ENCODE data around the gene KCNJ5. TPM values are rescaled to one million over a fixed set of nuclear protein-coding genes. Genes with fewer than 3 reads are reported as not detected.

KCNJ5 gene
- total and polyA plus RNA-seq, 2 experiments from 2014 or later = under 0.01 TPM; not detected in 1

DNA sequence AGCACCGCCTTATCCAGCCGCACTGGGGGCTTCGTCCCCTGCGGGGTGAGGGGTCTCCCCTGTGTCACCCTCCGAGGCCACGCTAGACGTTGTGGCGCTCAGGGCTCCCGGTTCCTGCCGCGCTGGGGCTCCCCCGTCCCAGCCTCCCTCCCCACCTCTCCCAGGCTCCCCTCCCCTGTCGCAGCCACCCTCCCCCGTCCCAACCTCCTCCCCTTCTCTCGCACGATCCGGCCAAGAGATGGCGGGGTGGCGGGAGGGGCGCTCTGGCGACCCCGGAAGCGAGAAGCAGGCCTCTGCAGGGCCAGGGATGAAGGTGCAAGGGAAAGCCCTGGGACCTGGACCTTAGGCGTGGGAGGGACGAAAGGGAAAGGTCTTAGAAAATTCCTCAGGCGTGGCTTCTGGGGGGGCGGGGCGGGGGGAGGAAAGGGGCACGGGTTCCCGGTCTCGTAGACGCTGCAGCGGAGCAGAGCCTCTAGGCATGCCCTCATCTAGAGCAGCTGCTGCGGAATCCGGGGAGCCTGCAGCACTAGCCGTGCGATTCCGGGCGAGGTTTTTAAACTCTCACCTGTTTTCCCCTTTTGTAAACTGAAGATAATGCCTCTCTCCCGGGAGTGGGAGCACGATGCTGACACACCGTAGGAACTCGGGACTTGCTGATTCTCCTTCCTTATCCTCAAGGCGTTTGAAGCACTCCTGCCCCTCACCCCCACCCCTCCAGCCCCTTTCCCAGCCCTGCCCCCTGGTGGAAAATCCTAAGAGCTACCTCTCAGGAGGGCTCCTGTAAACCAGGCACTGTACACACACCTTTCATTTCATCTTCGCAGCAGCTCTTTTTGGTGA is 14.4 kb downstream of the KCNJ5 start:
- no peak overlapping the region for H3K27ac ChIP-seq
- no peaks in the 10 kb centered on the region for H4K20me1 ChIP-seq (ENCODE audit: insufficient read depth)

GRCh38 chr11:128906185-128907050 is 15.3 kb downstream of the KCNJ5 start:
- H3K4me3 ChIP-seq = peak overlapping the region; percentile 66
- no peaks in the 10 kb centered on the region for H4K20me1 ChIP-seq (ENCODE audit: insufficient read depth)
- peaks cover 38% of the 10 kb centered on the region for H3F3A ChIP-seq (ENCODE audit: insufficient read depth)

More for the DNA sequence above, 14.4 kb downstream of the KCNJ5 start:
- WGBS, 2 experiments (ENCODE audit: low coverage in 1 of 2, low lambda C conversion rate in 2 of 2, missing lambda C conversion rate in 2 of 2) = 6 to 9% methylated on average over 18 to 45 of the region's 45 CpGs
- peak overlapping the region; percentile 52 for H3K9ac ChIP-seq
- peak overlapping the region; percentile 66 for H3K4me3 ChIP-seq
- H3K9me2 ChIP-seq (ENCODE audit: insufficient read depth) = no peaks in the 10 kb centered on the region
- peak overlapping the region; percentile 68 for H2AFZ ChIP-seq
- H3F3A ChIP-seq (ENCODE audit: insufficient read depth) = peaks cover 38% of the 10 kb centered on the region
- no peak for TF ChIP-seq EZH2phosphoT487 (IDR thresholded peaks at IDR 0.05; ENCODE audit: insufficient read depth, low read depth)
- no peak for TF ChIP-seq EZH2 (IDR thresholded peaks at IDR 0.05; ENCODE audit: insufficient read depth, poor library complexity, severe bottlenecking)
- in situ Hi-C loops (cut with MboI) = no loop called here
- H3K79me2 ChIP-seq (ENCODE audit: insufficient read depth) = no peaks in the 10 kb centered on the region
- H3K36me3 ChIP-seq (ENCODE audit: low read depth) = no peaks in the 10 kb centered on the region
- no peaks in the 10 kb centered on the region for H3K27me3 ChIP-seq (replicated peaks; ENCODE audit: insufficient read depth)
- H3K4me1 ChIP-seq (ENCODE audit: insufficient read depth) = peaks cover 41% of the 10 kb centered on the region
- H3K9me3 ChIP-seq (ENCODE audit: low read depth) = no peaks in the 10 kb centered on the region
- H3K4me2 ChIP-seq (ENCODE audit: unreplicated experiment) = peak overlapping the region; percentile 72
- peak; percentile 63 for DNase-seq

GRCh38 chr11:128907585-128907984 is 16.4 kb downstream of the KCNJ5 start:
- Histone ChIP-seq H3K9me3 (ENCODE audit: low read depth) (no peaks in the 10 kb centered on the region), H3K36me3 (ENCODE audit: low read depth) (no peaks in the 10 kb centered on the region), H3K9me2 (ENCODE audit: insufficient read depth) (no peaks in the 10 kb centered on the region), H3F3A (ENCODE audit: insufficient read depth) (peaks cover 38% of the 10 kb centered on the region), H3K27ac (no peak overlapping the region), H2AFZ (no peak overlapping the region), H4K20me1 (ENCODE audit: insufficient read depth) (no peaks in the 10 kb centered on the region), H3K4me3 (no peak overlapping the region), H3K79me2 (ENCODE audit: insufficient read depth) (no peaks in the 10 kb centered on the region), H3K4me2 (ENCODE audit: unreplicated experiment) (peak overlapping the region; percentile 81), H3K27me3 (replicated peaks; ENCODE audit: insufficient read depth) (no peaks in the 10 kb centered on the region), H3K9ac (no peak overlapping the region), H3K4me1 (ENCODE audit: insufficient read depth) (peaks cover 41% of the 10 kb centered on the region)
- no peak for TF ChIP-seq EZH2 (IDR thresholded peaks at IDR 0.05; ENCODE audit: insufficient read depth, poor library complexity, severe bottlenecking)
- no peak for TF ChIP-seq EZH2phosphoT487 (IDR thresholded peaks at IDR 0.05; ENCODE audit: insufficient read depth, low read depth)
- 97 to 99% methylated on average over 4 of the region's 4 CpGs for WGBS, 2 experiments (ENCODE audit: low coverage in 1 of 2, low lambda C conversion rate in 2 of 2, missing lambda C conversion rate in 2 of 2)
- no peak for DNase-seq
- in situ Hi-C loops (cut with MboI) = no loop called here

More at GRCh38 chr11:128906185-128907050, 15.3 kb downstream of the KCNJ5 start:
- 86 to 88% methylated on average over 8 of the region's 8 CpGs for WGBS, 2 experiments (ENCODE audit: low coverage in 1 of 2, low lambda C conversion rate in 2 of 2, missing lambda C conversion rate in 2 of 2)
- Histone ChIP-seq H3K79me2 (ENCODE audit: insufficient read depth) (no peaks in the 10 kb centered on the region), H3K27me3 (replicated peaks; ENCODE audit: insufficient read depth) (no peaks in the 10 kb centered on the region), H3K9ac (no peak overlapping the region), H3K27ac (no peak overlapping the region), H2AFZ (no peak overlapping the region; the same call in 1 of the 2 replicates), H3K4me2 (ENCODE audit: unreplicated experiment) (peak overlapping the region; percentile 41), H3K4me1 (ENCODE audit: insufficient read depth) (peaks cover 41% of the 10 kb centered on the region), H3K36me3 (ENCODE audit: low read depth) (no peaks in the 10 kb centered on the region), H3K9me3 (ENCODE audit: low read depth) (no peaks in the 10 kb centered on the region), H3K9me2 (ENCODE audit: insufficient read depth) (no peaks in the 10 kb centered on the region)
- in situ Hi-C loops (cut with MboI) = no loop called here
- no peak for DNase-seq
- no peak for TF ChIP-seq EZH2phosphoT487 (IDR thresholded peaks at IDR 0.05; ENCODE audit: insufficient read depth, low read depth)
- TF ChIP-seq EZH2 (IDR thresholded peaks at IDR 0.05; ENCODE audit: insufficient read depth, poor library complexity, severe bottlenecking) = no peak
